AG09309 (cell line): ENCODE data around the gene RPL6.

Source experiments
- DNase-seq: peaks from one replicate; pipeline ENCODE4 v3.0.0-alpha.2; 2010; ENCODE audit warnings: low read depth
- H3K4me3 ChIP-seq: 2 replicates; pipeline ENCODE4 v1.5.1; 2011; ENCODE audit warnings: mild to moderate bottlenecking, low read depth, low read length, moderate library complexity; ENCODE audit not compliant: control insufficient read depth
- TF ChIP-seq, protein P1 (sequence below): IDR thresholded peaks from 2 replicates; pipeline ENCODE4 v1.5.1; 2011; ENCODE audit warnings: mild to moderate bottlenecking, low read depth, low read length, inconsistent platforms; ENCODE audit not compliant: insufficient read depth, control insufficient read depth; ENCODE audit errors: missing control alignments

RPL6 gene

DNA sequence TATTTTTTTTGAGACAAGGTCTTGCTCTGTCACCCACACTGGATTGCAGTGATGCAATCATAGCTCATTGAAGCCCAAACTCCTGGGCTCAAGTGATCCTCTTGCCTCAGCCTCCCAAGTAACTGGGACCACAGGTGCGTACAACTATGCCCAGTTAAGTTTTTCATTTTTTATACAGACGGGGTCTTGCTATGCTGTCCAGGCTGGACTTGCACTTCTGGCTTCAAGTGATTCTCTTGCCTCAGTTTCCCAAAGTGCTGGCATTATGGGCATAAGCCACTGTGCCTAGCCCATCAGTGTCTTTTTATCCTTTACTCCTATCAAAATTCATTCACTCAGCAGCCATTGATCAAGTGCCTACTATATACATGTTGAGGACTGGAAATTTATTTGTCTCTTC is 18.4 kb upstream of the RPL6 start:
- no peak overlapping the region for H3K4me3 ChIP-seq
- TF ChIP-seq, protein P1, sequence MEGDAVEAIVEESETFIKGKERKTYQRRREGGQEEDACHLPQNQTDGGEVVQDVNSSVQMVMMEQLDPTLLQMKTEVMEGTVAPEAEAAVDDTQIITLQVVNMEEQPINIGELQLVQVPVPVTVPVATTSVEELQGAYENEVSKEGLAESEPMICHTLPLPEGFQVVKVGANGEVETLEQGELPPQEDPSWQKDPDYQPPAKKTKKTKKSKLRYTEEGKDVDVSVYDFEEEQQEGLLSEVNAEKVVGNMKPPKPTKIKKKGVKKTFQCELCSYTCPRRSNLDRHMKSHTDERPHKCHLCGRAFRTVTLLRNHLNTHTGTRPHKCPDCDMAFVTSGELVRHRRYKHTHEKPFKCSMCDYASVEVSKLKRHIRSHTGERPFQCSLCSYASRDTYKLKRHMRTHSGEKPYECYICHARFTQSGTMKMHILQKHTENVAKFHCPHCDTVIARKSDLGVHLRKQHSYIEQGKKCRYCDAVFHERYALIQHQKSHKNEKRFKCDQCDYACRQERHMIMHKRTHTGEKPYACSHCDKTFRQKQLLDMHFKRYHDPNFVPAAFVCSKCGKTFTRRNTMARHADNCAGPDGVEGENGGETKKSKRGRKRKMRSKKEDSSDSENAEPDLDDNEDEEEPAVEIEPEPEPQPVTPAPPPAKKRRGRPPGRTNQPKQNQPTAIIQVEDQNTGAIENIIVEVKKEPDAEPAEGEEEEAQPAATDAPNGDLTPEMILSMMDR, result no peak

DNA sequence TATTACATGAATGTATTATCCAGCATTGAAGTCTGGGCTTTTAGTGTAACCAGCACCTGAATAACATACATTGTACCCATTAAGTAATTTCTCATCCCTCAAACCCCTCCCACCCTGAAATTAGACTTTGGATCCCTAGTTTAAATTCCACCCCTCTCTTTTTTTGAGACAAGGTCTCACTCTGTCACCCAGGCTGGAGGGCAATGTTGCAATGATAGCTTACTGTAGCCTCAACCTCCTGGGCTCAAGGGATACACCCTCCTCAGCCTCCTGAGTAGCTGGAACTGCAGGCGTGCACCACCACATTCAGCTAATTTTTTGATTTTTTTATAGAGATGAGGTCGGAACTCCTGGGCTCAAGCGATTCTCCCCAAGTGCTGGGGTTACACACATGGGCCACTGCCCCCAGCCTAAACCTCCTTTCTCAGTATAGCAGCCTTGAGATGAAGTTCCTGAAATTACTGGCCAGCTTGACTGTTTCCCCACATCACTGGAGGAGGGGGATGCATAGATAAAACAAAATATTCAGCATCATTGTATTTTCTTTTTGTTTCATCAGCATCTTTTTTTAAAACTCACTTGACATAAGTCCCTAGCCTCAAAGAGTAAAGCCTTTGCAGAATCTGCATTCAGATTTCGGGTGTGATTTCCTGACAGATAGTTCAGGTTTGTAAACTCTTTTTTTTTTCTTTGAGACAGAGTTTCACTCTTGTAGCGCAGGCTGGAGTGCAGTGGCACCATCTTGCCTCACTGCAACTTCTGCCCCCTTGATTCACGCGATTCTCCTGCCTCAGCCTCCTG is 16.4 kb upstream of the RPL6 start:
- H3K4me3 ChIP-seq, result no peak overlapping the region
- TF ChIP-seq, protein P1, result no peak
- no peak for DNase-seq

More for the DNA sequence above, 18.4 kb upstream of the RPL6 start:
- DNase-seq, result no peak

DNA sequence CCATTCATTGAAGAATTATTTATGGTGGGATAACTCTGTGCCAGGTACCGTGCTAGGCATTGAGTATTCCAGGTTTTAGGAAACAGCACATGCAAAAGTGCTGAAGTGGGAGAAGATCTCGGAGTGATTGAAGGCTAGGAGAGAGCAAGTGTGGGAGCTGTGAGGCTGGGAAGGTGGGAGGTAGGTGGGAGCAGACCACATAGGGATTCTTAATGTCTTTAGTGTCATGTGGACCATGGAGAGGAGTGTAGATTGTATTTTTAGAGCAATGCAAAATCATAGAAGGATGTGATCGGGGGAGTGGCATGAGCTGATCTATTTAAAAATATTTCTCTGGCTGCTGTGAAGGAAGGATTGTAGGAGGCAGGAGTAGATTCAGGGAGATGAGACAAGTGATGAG is 14.7 kb upstream of the RPL6 start:
- TF ChIP-seq, protein P1, result no peak
- DNase-seq, result no peak
- H3K4me3 ChIP-seq, result no peak overlapping the region

DNA sequence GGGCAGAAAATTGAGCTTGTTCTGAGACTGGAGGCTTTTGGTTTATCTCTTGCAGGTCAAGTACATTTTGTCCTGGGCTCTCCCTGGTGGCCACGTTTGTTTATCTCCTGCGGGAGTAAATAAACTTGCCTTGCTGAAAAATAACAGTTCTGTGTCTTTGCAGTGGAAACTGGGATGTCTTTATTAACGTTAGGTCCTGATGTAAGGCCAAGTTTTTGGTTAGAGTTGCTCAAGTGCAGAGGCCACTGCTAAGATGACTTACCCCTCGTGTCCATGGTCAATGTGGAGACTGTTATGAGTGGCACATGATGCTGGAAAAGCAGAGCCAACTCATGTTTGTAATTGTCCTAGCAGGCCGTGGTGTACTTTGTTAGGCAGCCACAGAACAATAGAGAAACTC is 13.1 kb upstream of the RPL6 start:
- DNase-seq, result no peak
- TF ChIP-seq, protein P1, result no peak
- H3K4me3 ChIP-seq, result no peak overlapping the region

DNA sequence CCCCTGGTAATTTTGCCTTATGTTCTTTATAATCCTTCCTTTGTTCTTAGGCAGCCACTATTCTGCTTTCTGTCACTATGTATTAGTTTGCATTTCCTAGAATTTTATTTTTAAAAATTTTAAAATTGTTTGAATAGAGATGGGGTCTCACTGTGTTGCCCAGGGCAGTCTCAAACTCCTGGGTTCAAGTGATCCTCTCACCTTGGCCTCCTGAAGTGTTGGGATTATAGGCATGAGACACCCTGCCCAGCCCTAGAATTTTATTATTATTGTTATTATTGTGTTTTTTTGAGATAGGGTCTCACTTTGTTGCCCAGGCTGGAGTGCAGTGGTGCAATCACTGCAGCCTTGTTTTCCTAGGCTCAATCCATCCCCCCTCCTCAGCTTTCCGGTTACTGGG is 12.0 kb upstream of the RPL6 start:
- H3K4me3 ChIP-seq, result no peak overlapping the region
- DNase-seq, result no peak
- TF ChIP-seq, protein P1, result no peak

DNA sequence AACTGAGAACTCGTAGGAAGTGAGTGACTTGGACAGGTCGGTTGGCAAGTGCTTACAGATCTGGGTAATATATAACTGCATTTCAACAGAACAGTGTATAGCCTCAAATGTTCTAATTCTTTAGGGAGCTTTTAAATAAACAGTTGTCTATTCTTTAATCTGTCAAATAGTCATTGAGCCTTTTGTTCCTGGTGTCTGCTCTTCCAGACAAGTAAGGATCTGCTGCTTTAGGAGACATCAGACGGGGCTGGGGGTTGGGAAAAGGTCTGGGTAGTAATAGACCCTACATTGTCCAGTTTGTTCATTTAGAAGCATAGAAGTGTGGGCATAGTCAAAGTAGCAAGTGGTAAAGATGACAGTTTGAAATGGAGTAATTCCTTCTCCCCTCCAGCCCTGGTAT is 11.3 kb upstream of the RPL6 start:
- H3K4me3 ChIP-seq, result no peak overlapping the region
- TF ChIP-seq, protein P1, result no peak
- no peak for DNase-seq
